ENCODE results near the gene ACAA2.

DNA sequence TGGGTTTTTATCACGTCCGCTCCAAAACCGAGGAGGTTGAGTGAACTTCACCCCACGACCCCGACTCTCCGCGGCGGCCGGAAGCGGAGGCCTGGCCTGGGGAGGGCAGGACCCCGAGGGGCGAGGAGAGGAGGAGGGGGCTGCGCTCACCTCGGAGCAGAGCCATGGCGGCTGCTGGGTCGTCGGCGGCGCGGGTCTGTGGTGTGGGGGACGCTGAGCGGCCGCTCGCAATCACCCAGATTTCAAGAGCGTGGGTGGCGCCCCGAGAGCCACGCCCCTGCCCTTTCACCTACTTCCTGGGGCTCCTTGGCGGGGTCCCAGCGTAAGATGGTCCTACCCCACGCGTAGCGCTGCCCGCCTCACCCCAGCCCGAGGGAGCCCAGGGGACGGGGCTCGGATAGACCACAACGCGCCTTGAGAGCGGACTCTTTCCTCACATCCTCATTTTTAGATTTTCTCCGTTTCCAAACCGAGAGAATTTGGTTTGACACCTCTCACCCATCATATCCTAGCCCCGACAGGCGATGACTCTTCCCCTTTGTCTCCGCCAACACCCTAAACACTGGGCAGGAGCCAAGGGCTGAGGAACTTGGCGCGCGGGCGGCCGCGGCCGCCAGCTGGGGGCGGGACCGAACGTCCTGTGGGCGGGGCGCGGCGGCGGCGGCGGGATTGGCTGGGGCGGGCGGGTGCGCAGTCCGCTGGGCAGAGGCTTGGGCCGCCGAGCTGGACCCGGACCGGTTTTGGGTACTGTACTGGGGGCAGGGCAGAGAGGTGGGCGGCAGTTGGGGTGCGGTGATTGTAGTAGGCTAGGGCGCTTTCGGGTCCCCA is at the start of gene ACAA2:
- TF ChIP-seq, protein P1, sequence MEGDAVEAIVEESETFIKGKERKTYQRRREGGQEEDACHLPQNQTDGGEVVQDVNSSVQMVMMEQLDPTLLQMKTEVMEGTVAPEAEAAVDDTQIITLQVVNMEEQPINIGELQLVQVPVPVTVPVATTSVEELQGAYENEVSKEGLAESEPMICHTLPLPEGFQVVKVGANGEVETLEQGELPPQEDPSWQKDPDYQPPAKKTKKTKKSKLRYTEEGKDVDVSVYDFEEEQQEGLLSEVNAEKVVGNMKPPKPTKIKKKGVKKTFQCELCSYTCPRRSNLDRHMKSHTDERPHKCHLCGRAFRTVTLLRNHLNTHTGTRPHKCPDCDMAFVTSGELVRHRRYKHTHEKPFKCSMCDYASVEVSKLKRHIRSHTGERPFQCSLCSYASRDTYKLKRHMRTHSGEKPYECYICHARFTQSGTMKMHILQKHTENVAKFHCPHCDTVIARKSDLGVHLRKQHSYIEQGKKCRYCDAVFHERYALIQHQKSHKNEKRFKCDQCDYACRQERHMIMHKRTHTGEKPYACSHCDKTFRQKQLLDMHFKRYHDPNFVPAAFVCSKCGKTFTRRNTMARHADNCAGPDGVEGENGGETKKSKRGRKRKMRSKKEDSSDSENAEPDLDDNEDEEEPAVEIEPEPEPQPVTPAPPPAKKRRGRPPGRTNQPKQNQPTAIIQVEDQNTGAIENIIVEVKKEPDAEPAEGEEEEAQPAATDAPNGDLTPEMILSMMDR (IDR thresholded peaks at IDR 0.05): no peak
- TF ChIP-seq ZFX (IDR thresholded peaks at IDR 0.05; ENCODE audit: borderline replicate concordance): no peak

Measured in 22Rv1 (cell line).